GM18873 (cell line): ENCODE measurements around the gene MYH16.
"Not testable (repeated sequence)": the region's sequence is repeated elsewhere in the genome, so short reads cannot be mapped to it uniquely, and the experiment has no call there.

ENCODE experiments used
- ATAC-seq: cut with Tn5 transposase; IDR thresholded peaks from one replicate; pipeline ENCODE4 v1.9.1; 2021; ENCODE audit warnings: mild to moderate bottlenecking, moderate library complexity, moderate number of reproducible peaks; ENCODE audit not compliant: unreplicated experiment, low FRiP score

The MYH16 gene

DNA sequence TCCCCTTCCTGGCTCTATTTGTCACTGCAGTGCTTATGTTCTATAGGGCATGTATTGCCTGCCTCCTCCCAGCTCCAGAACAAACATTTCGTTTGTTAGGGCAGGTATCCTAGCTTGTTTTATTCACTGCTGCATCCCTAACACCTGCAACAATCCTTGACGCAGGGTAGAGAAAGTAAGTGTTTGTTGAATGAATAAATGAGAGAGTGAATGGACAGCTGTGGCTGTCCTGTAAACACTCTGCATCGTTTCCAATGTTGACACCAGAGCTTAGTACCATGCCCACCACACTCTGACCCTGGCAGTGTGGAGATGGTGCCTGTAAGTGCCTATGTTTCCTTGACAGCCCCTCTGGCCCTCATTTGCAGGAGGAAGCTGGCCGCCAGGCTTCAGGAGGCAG is 21.0 kb downstream of the MYH16 start:
- no peak for ATAC-seq

DNA sequence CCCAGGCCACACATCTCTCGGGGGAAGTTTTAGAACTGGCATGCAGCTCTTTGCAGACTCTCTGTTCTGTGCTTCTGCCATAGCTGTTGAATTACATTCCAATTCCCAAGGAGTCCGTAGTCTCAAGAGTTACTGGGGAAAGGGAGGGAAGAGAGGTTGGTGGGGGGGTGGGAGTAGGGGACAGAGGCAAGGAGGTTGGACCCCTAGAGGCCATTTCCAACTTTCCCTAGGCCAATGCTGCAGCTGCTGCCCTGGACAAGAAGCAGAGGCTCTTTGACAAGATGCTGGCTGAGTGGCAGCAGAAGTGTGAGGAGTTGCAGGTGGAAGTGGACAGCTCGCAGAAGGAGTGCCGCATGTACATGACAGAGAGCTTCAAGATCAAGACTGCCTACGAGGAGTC is 23.8 kb downstream of the MYH16 start:
- ATAC-seq = no peak

DNA sequence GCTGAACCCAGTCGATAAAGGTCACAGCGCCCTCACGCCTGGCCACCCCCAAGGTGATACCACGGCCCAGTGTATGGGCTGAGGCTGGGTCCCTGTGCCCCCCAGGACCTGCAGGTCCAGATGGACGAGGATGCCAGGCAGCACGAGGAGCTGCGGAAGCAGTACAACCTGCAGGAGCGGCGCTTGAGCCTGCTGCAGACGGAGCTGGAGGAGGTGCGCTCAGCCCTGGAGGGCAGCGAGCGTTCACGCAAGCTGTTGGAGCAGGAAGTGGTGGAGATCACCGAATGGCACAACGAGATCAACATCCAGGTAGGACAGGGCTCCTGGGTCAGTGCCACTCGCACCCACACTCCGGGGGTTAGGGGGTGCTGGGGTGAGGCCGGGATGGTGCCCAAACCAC is 28.9 kb downstream of the MYH16 start:
- ATAC-seq = no peak

DNA sequence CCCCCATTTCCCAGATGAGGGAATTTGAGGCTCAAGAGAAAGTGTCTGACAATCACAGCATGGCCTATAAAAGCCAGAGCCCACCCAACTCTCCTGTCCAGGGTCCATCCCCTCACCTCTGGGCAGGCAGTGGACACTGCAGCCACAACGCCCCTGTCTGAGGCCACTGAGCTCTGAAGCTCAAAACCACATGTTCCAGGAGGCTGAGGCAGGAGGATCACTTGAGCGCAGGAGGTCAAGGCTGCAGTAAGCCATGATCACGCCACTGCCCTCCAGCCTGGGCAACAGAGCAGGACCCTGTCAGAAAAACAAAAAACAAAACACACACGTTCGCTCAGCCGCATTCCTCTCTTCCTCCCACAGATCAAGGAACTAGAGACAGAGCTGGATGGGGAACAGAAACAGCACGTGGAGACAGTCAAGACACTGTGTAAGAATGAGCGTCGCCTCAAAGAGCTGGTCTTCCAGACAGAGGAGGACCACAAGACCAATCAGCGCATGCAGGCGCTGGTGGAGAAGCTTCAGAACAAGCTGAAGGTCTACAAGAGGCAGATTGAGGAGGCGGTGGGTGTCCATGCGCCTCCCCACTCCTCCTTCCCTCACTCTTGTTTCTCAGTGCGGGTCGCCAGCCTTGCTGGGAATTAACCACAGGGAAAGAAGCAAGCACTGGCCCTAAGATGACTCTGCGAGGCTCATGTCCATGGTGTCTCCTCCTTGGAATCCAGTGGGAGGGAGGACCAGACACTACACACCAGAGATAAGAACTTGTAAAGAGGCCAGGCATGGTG is 33.0 kb downstream of the MYH16 start:
- ATAC-seq = no peak

DNA sequence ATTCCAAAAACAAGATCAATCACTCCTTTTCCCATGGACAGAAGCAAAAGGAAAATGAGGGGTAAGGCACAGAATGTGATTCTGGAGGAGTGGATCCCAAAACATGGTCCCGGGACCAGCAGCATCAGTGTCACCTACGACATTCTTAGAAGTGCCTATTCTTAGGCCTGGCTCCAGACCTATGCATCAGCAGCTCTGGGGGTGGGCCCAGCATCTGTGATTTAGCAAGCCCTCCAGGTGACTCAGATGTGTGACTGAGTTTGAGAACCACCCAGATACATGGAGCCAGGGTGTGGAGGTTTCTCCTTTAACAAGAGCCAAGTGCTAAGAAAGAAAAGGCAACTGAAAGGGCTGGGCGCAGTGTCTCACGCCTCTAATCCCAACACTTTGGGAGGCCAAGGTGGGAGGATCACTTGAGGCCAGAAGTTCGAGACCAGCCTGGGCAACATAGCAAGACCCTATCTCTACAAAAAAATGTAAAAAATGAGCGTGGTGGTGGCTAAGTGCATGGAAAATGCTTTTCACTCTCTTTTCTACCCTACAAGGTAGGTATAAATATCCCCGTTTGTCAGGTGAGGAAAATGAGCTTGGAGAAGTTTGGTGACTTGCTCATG is 35.9 kb downstream of the MYH16 start:
- no peak for ATAC-seq

DNA sequence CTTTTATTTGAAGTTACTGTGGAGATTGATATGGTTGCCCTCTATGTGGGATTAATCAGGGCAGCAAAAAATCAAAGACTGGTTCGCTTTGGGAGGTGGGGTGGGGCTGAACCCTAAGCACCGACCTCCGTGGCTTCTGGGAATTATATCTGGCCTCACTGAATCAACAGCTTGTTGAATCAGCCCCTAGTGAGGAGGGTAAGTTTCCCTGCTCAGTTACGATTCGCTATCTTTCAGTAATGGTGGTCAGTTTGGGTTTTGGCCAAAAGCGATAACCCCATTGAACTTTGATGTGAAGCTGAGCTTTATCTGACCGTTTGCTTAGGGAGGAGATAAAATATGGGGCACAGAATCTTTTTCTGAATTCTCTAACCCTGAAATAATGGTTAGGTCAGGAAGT is 36.5 kb downstream of the MYH16 start:
- ATAC-seq = no peak

DNA sequence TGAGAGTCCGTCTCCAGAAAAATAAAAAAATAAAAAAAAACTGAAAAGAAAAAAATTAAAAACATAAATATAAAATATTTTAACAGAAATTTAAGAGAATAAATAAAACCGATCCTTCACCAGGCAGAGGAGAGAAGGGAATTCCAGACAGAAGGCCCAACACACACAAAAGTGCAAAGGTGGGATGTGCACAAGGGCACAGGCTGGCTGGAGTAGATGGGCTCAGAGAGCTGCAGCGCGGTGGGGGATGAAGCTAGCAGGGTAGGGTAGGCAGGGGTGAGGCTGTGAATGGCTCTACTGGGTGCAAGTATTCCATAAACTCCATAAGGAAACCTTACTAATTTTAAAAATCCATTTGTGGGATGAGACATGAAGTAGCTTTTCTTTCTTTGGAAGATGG is 37.4 kb downstream of the MYH16 start:
- ATAC-seq = no peak

DNA sequence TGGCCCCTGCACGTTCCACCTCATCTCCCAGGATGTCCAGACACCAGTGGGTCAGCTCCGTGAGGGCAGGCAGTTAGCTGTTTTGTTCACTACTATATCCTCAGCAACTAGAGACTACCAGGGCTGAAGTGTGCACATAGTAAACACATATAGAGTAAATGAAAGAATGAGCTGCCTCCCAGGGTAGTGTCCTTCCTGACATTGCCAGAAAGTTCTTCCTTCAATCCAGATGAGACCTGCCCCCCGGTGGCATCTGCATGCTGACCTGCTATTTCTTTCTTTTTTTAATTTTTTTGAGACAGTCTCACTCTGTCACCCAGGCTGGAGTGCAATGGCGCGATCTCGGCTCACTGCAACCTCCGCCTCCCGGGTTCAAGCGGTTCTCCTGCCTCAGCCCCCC is 39.1 kb downstream of the MYH16 start:
- no peak for ATAC-seq

DNA sequence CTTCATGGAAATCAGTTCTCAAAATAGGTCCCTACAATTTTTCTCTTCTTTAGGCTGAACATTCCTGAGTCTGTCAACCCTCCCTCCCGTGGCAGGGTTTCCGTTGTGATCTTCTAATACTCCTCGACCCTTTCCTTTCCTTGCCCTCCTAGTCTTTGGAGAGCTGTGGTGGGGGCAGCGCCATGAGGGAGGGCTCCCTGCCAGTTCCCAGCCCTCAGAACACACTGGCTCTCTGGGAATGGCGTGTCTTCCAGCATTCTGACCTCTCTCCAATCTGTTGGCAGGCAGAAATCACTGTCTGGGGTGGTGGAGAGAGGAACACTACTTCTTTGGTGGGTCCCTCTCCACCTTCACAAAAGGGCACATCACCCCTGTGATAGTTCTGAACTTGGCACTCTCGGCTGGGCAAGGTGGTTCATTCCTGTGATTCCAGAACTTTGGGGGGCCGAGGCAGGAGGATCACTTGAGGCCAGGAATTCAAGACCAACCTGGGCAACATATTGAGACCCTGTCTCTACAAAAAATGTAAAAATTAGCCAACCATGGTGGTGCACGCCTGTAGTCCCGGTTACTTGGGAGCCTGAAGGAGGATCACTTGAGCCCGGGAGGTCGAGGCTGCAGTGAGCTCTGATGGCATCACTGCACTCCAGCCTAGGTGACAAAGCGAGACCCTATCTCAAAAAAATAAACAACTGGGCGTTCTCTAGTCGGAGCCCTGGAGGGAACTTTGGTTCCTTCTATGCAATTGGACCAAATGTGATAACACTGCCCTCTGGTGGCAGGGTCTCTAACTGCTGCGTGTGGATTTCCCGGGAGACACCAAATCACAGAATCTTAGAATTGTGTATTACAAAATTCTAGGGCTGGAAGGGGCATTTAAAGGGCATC is 39.9 kb downstream of the MYH16 start:
- ATAC-seq = no peak

DNA sequence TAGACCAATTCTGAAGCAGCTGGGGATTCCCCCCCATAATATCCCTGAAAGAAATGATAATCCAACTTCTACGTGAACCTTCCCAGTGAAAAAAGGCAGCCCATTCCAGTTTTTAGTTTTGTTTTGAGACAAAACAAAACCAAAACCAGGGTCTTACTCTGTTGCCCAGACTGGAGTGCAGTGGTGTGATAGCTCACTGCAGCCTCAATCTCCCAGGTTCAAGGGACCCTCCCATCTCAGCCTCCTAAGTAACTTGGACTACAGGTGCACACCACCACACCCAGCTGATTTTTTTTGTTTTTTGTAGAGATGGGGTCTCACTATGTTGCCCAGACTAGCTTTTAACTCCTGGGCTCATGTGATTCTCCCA is 40.5 kb downstream of the MYH16 start:
- no peak for ATAC-seq

DNA sequence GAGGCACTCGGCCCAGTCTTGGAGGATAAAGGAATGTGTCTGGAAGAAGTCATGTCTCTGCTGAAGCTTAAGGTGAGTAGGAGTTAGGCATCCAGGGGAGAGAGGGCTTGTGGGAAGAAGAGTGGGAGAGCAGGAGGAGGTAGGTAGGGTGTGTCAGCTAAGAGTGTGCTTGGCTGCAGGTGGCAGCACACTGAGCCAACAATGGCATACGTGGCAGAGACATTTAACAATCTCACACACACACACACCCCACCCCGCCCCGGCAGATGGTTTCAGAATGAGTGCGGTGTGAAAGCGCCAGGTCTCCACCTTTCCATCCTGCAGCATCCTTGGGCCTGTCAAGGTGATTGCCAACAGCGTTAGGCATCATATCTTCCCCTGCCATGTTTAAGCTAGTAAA is 41.9 kb downstream of the MYH16 start:
- no peak for ATAC-seq

DNA sequence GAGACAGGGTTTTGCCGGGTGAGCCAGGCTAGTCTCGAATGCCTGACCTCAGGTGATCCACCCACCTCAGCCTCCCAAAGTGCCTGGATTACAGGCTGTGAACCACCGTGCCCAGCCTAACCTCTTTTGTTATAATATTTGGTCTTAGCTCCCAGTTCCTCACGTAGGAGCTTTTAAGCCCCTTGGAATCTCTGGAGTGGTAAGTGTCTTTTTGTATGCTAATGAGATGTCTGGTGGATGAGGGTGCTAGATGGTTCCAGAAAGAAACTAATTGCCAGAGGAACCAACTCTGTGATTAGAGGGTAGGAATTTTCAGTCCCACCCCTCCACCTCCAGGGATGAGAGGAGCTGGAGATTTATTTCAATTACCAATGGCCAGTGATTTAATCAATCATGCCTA is 47.7 kb downstream of the MYH16 start:
- ATAC-seq = no peak

DNA sequence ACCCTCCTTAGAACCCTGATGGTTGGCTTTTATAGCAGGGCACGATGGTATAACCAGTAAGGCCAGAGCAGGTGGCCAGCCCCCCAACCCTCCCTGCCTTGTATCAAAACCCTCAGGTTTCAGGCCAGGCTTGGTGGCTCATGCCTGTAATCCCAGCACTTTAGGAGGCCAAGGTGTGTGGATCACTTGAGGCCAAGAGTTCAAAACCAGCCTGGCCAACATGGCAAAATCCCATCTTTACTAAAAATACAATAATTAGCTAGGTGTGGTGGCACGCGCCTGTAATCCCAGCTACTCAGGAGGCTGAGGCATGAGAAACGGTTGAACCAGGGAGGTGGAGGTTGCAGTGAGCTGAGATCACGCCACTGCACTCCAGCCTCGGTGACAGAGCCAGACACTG is 50.0 kb downstream of the MYH16 start:
- ATAC-seq = not testable (repeated sequence)

DNA sequence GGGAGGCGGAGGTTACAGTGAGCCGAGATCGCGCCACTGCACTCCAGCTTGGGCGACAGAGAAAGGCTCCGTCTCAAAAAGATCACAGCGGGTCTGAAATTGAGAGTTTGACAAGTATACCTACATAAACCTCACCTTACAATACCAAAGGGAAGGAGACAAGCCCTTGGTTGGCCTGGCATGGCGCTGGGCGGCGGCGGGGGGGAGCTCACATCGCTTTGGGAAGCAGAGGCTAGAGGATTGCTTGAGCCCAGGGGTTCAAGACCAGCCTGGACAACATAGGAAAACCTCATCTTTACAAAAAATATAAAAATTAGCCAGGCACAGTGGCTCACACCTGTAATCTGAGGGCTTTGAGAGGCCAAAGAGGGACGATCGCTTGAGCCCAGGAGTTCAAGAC is 51.9 kb downstream of the MYH16 start:
- no peak for ATAC-seq

DNA sequence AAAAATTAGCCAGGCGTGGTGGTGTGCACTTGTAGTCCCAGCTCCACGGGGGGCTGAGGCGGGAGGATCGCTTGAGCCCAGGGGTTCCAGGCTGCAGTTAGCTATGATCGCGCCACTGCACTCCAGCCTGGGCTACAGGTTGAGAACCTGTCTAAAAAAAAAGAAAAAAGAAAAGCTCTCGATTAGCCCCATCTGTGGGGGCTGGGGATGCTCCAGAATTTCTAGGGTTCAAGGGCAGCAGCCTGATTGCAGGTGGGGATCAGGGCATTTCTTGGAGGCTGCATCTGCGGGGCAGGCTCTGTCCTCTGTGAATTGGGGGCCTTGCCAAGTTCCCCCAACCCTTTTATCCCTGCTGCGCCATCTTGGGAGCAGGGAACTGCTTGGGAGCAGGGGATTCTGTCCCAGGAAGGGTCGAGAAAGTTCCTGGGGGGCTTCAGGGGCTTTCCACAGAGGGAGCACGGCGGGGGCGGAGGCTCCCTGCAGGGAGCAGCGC is 52.4 kb downstream of the MYH16 start:
- ATAC-seq = no peak

DNA sequence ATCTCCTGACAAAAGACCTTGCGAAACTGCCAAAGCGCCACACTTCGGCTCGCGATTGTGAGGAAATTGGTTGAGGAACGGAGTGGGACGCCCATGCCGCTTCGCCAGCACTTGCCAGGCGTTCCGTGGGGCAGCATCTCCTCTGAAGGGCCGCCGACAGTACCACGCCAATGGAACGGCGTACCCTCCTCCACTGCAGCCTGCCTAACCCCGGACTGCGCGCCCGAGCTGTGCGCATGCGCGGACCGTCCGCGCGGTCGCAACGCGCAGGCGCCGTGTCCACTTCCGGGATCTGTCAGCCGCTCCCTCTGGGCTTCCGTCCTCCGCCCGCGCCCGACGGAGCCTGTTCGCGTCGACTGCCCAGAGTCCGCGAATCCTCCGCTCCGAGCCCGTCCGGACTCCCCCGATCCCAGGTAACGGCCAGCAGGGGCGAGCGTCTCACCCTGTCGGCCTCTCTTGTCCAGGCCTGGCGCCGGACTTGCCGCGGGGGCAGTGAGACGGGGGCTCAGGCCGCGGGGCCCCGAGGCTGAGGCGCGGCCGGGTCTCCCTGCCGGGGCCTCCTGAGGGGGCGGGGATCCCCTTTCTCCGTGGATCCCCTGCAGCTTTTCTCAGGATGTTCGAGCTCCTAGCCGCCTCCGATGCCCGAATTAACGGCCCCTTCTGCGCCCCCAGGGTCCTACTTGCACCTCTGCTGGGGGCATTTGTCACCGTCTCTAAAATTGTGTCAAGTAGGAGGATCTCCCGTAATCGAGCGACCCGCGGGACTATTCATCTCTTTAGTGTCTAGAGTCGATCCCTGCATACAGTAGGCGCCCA is 53.2 kb downstream of the MYH16 start, which contains the start of gene ARPC1A:
ARPC1A (plus strand) TSS at position 307 of the 816 bp plus-strand sequence. CDS start 7,456 bp downstream, outside the sequence.
- peak; percentile 79 for ATAC-seq

DNA sequence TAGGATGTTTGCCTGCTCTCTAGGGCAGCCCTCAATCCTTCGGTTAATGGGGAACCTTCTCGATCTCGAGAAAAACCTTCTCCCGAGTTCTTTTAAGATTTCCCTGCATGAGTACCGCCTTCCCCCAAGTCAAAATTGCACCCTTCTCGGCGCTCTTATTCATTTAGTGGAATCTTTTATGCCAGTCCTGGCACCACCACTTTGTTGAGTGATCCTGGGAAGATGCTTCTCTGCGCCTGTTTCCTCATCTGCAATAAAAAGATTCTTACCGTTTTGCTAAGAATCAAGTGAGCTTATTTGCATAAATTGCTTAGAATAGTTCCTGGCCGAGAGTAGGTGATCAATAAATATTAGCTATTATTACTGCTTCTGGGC is 53.8 kb downstream of the MYH16 start:
- ATAC-seq = no peak

DNA sequence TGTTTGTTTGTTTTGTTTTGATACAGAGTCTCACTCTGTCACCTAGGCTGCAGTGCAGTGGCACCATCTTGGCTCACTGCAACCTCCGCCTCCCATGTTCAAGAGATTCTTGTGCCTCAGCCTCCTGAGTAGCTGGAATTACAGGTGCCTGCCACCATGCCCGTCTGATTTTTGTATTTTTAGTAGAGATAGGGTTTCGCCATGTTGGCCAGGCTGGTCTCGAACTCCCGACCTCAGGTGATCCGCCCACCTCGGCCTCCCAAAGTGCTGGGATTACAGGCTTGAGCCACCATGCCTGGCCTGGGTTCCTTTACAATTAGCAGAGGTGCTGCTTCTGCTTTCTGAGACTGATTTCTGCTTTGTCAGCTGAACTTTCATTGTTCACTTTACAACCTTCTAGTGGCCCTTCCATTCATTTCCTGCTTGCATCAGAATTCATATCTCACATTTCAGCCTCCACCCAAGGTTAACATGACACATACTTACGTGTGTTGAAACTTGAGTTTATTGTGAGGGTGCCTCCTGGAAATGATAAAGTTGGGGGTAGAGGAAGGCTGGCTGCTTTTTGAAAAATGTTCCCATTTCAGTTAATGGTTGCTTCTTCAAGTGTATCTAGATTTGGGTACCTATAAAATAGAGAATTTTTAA is 57.8 kb downstream of the MYH16 start:
- not testable (repeated sequence) for ATAC-seq

DNA sequence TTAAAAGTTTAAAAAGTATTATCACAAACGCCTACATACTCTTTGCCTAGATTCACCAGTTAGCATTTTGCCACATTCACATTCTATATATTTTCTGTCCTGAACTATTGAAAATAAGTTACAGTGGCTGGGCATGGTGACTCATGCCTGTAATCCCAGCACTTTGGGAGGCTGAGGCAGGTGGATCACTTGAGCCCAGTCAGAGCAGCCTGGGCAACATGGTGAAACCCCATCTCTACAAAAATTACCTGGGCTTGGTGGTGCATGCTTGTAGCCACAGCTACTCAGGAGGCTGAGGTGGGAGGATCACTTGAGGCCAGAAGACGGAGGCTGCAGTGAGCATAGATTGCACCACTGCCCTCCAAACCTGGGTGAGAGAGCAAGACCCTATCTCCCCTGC is 58.4 kb downstream of the MYH16 start:
- ATAC-seq = no peak

DNA sequence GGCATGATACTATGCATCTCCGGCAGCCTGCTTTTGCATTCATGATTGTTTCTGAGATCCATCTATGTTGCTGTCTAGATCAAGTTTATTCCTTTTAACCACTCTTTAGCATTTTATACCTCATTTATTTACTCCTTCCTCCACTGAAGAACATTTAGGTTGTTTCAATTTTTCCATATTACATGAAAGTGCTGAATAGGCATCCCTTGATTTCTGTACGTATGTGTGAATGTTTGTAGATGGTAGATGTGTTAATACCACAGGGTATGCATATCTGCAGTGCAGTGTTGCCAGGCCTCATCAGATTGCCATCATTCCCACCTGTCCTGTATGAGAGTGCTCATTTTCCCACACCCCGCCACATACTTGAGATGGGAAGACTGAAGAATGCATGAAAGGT is 67.0 kb downstream of the MYH16 start:
- no peak for ATAC-seq
